Neural crest cell (in vitro differentiated cells): Measurements from ENCODE around the gene ATP1B2. TPM values are rescaled to one million over a fixed set of nuclear protein-coding genes. Genes with fewer than 3 reads are reported as not detected.
A peak's percentile ranks its signal among the peaks of the same experiment; 100 is the strongest.

ENCODE experiments used
- DNase-seq: peaks from one replicate; pipeline ENCODE4 v3.0.0; 2021; ENCODE audit warnings: low read depth, mixed read lengths, low spot score
- H3K27ac Mint-ChIP-seq: one replicate; pipeline ENCODE4 v1.8.0; 2021; ENCODE audit warnings: mild to moderate bottlenecking, mixed read lengths; ENCODE audit not compliant: unreplicated experiment
- H3K27me3 Mint-ChIP-seq: 2 replicates; pipeline ENCODE4 v1.8.0; 2021; ENCODE audit warnings: low read depth, mild to moderate bottlenecking, mixed read lengths
- H3K36me3 Mint-ChIP-seq: 2 replicates; pipeline ENCODE4 v1.8.0; 2021; ENCODE audit warnings: low read depth, mild to moderate bottlenecking, mixed read lengths
- H3K4me1 Mint-ChIP-seq: 2 replicates; pipeline ENCODE4 v1.8.0; 2021; ENCODE audit warnings: mixed read lengths
- H3K4me3 Mint-ChIP-seq: one replicate; pipeline ENCODE4 v1.8.0; 2021; ENCODE audit warnings: mild to moderate bottlenecking, mixed read lengths
- H3K9me3 Mint-ChIP-seq: 2 replicates; pipeline ENCODE4 v1.8.0; 2021; ENCODE audit warnings: mixed read lengths
- total RNA-seq: library from RNA; stranded (reverse); gene quantifications from 2 replicates; pipeline ENCODE4 v1.2.1, GENCODE V29; 2021
- TF ChIP-seq, protein P1 (sequence below): fragments of 200-600 bp; sonication (generic); conservative IDR thresholded peaks from 2 replicates; pipeline ENCODE4 v1.5.0; 2021; ENCODE audit warnings: antibody characterized with exemption, mild to moderate bottlenecking

Gene ATP1B2
- total RNA-seq, 1 donor from 2014 or later = 14.3 TPM

DNA sequence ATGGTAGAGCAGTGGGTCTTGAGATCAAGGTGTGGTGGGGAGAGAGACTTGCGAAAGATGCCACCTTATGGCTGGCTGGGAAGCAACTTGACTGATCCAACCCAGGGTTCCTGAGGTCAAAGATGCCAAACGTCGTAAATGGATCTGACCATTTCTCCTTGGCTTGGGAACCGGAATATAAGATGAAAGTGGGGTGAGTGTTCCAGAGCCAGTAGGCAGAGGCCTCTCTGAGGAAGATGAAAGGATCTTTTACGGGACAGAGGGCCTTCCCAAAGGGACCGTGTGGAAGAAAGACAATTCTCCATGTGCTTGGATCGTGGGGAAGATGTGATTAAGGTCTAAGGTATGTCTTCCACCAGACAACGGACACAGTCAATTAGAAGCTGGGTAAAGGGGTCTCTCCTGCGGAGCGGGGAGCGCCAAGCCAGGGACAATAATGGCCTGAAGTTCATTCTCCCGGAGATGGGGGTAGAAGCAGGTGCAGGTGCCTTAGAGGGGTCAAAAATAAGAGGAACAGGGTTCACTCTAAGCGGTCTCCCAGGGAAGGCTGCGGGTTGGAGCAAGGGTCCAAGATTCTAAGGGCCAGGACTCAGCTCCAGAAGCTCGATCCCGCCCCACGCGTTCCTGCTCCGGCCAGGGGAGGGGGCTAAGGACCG lies 36.8 kb upstream of the ATP1B2 start:
- Mint-ChIP-seq H3K36me3 (no peaks in the 10 kb centered on the region), H3K9me3 (no peaks in the 10 kb centered on the region), H3K4me1 (peaks cover 46% of the 10 kb centered on the region), H3K27me3 (peaks cover 2% of the 10 kb centered on the region), H3K4me3 (peak overlapping the region; percentile 89), H3K27ac (peak overlapping the region; percentile 60)
- DNase-seq = no peak
- TF ChIP-seq, protein P1, sequence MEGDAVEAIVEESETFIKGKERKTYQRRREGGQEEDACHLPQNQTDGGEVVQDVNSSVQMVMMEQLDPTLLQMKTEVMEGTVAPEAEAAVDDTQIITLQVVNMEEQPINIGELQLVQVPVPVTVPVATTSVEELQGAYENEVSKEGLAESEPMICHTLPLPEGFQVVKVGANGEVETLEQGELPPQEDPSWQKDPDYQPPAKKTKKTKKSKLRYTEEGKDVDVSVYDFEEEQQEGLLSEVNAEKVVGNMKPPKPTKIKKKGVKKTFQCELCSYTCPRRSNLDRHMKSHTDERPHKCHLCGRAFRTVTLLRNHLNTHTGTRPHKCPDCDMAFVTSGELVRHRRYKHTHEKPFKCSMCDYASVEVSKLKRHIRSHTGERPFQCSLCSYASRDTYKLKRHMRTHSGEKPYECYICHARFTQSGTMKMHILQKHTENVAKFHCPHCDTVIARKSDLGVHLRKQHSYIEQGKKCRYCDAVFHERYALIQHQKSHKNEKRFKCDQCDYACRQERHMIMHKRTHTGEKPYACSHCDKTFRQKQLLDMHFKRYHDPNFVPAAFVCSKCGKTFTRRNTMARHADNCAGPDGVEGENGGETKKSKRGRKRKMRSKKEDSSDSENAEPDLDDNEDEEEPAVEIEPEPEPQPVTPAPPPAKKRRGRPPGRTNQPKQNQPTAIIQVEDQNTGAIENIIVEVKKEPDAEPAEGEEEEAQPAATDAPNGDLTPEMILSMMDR = no peak

DNA sequence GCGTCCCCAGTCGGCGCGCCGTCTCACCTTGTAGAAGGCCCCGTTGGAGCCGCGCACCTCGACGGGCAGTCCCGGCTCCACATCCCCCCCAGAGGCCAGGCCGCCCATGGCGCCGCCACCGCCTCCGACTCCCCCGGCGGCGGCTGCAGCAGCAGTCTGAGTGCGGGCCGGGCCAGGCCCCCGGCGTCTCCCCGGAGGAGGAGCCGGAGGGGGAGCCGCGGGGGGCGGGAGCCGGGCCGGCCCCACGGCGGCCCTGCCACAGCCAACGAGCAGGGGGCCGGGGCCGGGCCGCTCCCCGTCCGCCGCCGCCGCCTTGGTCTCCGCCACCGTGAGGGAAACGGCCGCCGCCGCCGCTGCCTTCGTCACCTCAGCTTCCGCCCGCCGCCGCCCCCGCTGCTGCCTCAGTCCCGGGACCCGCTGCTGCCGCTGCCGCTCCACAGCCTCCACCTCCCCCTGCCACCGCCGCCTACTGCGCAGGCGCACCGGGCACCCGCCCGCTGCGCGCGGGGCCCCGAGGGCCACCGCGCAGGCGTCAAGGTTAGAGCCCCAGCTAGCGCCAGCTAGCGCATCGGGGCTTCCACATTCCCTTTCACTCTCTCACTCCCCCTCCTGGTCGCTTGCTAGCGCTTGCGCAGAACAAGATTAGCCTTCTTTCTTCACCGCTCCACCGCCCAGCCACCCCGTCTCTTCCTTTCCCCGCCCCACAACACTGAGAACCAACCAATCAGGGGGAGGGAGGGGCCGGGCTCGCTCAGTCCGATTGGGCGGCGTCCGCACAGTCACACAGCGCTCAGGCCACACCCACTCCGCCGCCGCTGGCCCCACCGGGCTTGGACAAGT lies 36.1 kb upstream of the ATP1B2 start, which contains the start of gene FXR2:
Gene FXR2 (minus strand): TSS at position 473 of the 840 bp plus-strand sequence. CDS start 365 bp downstream, at position 108.
- H3K4me3 Mint-ChIP-seq = peak within 1 kb of the TSS; percentile 95
- H3K27ac Mint-ChIP-seq = peak within 1 kb of the TSS; percentile 84
- H3K36me3 Mint-ChIP-seq = no peaks in the 10 kb centered on the region
- H3K27me3 Mint-ChIP-seq = peaks cover 2% of the 10 kb centered on the region
- TF ChIP-seq, protein P1 = peak; percentile 64
- peak; percentile 98 for DNase-seq
- H3K9me3 Mint-ChIP-seq = no peaks in the 10 kb centered on the region
- H3K4me1 Mint-ChIP-seq = peaks cover 42% of the 10 kb centered on the region

DNA sequence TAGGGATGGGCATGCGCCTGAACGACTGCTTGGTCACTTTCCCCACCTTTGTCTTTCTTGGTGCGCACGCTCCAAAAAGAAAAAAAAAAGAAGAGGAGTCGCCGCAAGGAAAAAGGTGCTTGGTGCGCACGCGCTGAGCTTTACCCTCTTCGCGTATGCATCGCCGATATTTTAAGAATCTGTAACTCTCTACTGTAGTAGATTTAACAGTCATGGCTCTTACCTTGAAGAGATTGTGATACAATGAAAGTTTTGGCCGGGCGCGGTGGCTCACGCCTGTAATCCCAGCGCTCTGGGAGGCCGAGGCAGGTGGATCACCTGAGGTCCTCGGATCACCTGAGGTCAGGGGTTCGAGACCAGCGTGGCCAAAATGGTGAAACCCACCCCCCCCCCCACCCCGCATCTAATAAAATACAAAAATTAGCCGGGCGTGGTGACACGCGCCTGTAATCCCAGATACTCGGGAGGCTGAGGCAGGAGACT lies 35.4 kb upstream of the ATP1B2 start:
- Mint-ChIP-seq H3K27ac (peak overlapping the region; percentile 84), H3K4me1 (peaks cover 39% of the 10 kb centered on the region), H3K4me3 (peak overlapping the region; percentile 95), H3K27me3 (peaks cover 2% of the 10 kb centered on the region), H3K36me3 (no peaks in the 10 kb centered on the region), H3K9me3 (no peaks in the 10 kb centered on the region)
- no peak for DNase-seq
- TF ChIP-seq, protein P1 = no peak

DNA sequence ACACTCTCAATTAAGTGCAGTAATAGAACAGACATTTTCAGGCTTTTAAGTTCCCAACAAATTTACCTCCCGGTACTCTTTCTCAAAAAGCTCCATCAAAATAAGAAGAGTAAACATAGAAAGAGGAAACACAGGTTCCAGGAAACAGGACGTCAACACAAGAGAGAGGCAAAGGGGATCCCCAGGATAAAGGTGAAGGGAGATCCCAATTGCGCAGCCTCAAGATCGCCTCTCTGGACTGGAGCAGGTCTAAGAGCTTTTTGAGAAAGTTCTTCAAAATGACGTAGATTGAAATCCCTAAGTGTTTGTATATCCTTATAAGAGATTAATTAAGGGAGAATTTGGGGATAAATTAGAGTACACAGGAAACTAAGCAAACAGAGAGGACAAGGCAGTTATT lies 32.1 kb upstream of the ATP1B2 start:
- H3K36me3 Mint-ChIP-seq = no peaks in the 10 kb centered on the region
- peak overlapping the region; percentile 9 for H3K4me3 Mint-ChIP-seq
- TF ChIP-seq, protein P1 = no peak
- peaks cover 10% of the 10 kb centered on the region for H3K4me1 Mint-ChIP-seq
- H3K27me3 Mint-ChIP-seq = peaks cover 2% of the 10 kb centered on the region
- no peak overlapping the region for H3K27ac Mint-ChIP-seq
- no peak for DNase-seq
- H3K9me3 Mint-ChIP-seq = no peaks in the 10 kb centered on the region

DNA sequence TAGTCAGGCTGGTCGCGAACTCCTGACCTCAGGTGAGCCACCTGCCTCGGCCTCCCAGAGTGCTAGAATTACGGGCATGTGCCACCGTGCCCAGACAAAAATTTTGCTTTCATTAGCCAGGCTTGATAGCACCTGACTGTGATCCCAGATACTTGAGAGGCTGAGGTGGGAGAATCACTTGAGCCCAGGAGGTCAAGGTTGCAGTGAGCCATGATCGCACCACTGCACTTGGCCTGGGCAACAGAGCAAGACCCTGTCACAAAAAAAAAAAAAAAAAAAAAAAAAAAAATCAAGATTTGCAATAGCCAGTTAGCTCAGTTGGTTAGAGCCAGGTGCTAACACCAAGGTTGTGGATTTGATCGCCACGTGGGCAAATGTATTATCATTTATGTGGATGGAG lies 29.9 kb upstream of the ATP1B2 start:
- TF ChIP-seq, protein P1 = no peak
- no peak for DNase-seq
- Mint-ChIP-seq H3K4me3 (no peak overlapping the region), H3K9me3 (no peaks in the 10 kb centered on the region), H3K4me1 (no peaks in the 10 kb centered on the region), H3K36me3 (no peaks in the 10 kb centered on the region), H3K27me3 (no peaks in the 10 kb centered on the region), H3K27ac (no peak overlapping the region)
